Prostate gland (tissue), 2 donors: ENCODE data around the gene CREG2. TPM values are rescaled to one million over a fixed set of nuclear protein-coding genes. Genes with fewer than 3 reads are reported as not detected.

Experiments
- DNase-seq: peaks from one replicate; pipeline ENCODE4 v3.0.0-alpha.2; 2019; ENCODE audit warnings: low spot score
- H3K27ac ChIP-seq, 2 donors: fragments of 200-600 bp; sonication (generic); 2 replicates each; pipeline ENCODE4 v1.5.1; 2017 to 2019
- H3K27me3 ChIP-seq: fragments of 200-600 bp; sonication (generic); replicated peaks from 2 replicates; pipeline ENCODE4 v1.5.1; 2019; ENCODE audit not compliant: insufficient read depth
- H3K36me3 ChIP-seq, 2 donors: fragments of 200-600 bp; sonication (generic); 1 replicate in 1 of 2; 2 replicates in 1 of 2; pipeline versions ENCODE4 v1.5.1 to v1.8.1; 2017 to 2019
- H3K4me1 ChIP-seq: fragments of 200-600 bp; sonication (generic); replicated peaks from 2 replicates; pipeline ENCODE4 v1.5.1; 2019
- H3K4me3 ChIP-seq, 2 donors: fragments of 200-600 bp; sonication (generic); 2 replicates each; pipeline ENCODE4 v1.5.1; 2017 to 2019
- H3K9me3 ChIP-seq: fragments of 200-600 bp; sonication (generic); 2 replicates; pipeline ENCODE4 v1.5.1; 2017
- POLR2A ChIP-seq: fragments of 450-650 bp; IDR thresholded peaks from one replicate; pipeline ENCODE4 v1.6.1; 2016; ENCODE audit warnings: antibody characterized with exemption, mild to moderate bottlenecking
- POLR2AphosphoS5 ChIP-seq: sonication (generic); formaldehyde crosslinking; IDR thresholded peaks from one replicate; pipeline ENCODE4 v1.6.1; 2017; ENCODE audit warnings: antibody characterized with exemption
- WGBS: methylation state at CpG from one replicate; pipeline ENCODE4 v1.1.5; 2018; 5-methylcytosine and 5-hydroxymethylcytosine counted together
- intact Hi-C: fragments of 100-400 bp; cut with DNase I; formaldehyde crosslinking; loops from one replicate; pipeline ENCODE4 v1.14.2; 2022
- total RNA-seq, 2 donors: library from RNA; depleted of rRNA; stranded (reverse); fragments of >200 nt; gene quantifications; one replicate each; pipeline ENCODE4 v1.1.0, GENCODE V29; 2016
- TF ChIP-seq, protein P1 (sequence below), 4 experiments: fragments of 200-600 bp in 2 of 4; fragments of 450-650 bp in 2 of 4; sonication (generic) in 2 of 4; IDR thresholded peaks; 1 replicate in 3 of 4; 2 replicates in 1 of 4; pipeline ENCODE4 v1.5.1; 2016 to 2019; ENCODE audit warnings: antibody characterized with exemption in 4 of 4, mild to moderate bottlenecking in 2 of 4, moderate library complexity in 2 of 4

The CREG2 gene
- total RNA-seq, 2 donors from 2014 or later: not detected

DNA sequence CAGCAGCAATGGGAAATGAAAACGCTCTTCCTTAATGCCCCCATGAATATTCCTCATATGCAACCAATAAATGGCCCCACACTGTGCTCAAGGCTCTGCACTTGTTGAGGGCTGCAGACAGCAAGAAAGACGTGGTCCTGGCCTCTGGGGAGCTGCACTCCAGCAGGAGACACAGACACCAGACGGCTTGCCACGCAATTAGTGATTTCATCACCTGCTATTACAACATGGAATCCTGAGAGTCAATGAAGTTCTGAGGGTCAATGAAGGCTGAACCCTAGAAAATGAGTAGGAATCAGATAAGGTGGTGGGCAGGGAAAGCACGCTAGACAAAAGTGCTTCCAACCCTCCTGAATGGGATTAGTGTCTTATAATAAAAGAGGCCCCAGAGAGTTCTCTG is 18.9 kb downstream of the CREG2 start:
- intact Hi-C loops: no loop called here
- no peak overlapping the region for H3K4me3 ChIP-seq
- no peaks in the 10 kb centered on the region for H3K4me1 ChIP-seq
- no peaks in the 10 kb centered on the region for H3K36me3 ChIP-seq
- H3K27ac ChIP-seq: no peak overlapping the region
- no peak for DNase-seq
- 85% methylated on average over 5 of the region's 5 CpGs for WGBS
- H3K9me3 ChIP-seq: no peaks in the 10 kb centered on the region
- H3K27me3 ChIP-seq: no peaks in the 10 kb centered on the region
- TF ChIP-seq POLR2A (no peak), POLR2AphosphoS5 (no peak)
- TF ChIP-seq, protein P1, sequence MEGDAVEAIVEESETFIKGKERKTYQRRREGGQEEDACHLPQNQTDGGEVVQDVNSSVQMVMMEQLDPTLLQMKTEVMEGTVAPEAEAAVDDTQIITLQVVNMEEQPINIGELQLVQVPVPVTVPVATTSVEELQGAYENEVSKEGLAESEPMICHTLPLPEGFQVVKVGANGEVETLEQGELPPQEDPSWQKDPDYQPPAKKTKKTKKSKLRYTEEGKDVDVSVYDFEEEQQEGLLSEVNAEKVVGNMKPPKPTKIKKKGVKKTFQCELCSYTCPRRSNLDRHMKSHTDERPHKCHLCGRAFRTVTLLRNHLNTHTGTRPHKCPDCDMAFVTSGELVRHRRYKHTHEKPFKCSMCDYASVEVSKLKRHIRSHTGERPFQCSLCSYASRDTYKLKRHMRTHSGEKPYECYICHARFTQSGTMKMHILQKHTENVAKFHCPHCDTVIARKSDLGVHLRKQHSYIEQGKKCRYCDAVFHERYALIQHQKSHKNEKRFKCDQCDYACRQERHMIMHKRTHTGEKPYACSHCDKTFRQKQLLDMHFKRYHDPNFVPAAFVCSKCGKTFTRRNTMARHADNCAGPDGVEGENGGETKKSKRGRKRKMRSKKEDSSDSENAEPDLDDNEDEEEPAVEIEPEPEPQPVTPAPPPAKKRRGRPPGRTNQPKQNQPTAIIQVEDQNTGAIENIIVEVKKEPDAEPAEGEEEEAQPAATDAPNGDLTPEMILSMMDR (IDR thresholded peaks at IDR 0.05): no peak

DNA sequence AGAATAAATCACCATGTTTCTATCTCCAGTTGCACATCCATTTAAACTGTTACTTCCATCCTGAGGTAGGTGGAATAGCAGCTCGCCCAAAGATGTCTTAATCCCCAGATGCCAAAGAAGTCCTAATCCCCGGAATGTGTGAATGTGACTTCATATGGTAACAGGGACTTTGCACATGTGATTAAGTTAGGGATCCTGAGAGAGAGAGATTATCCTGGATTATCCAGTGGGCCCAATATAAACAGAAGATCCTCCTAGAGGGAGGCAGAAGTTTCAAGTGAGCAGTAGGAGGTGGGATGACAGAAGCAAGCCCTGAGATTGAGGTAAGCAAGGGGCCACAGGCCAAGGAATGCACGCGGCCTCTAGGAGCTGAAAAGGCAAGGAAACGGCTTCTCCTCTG is 19.8 kb downstream of the CREG2 start:
- no peaks in the 10 kb centered on the region for H3K36me3 ChIP-seq
- WGBS: 93% methylated on average over 5 of the region's 5 CpGs

DNA sequence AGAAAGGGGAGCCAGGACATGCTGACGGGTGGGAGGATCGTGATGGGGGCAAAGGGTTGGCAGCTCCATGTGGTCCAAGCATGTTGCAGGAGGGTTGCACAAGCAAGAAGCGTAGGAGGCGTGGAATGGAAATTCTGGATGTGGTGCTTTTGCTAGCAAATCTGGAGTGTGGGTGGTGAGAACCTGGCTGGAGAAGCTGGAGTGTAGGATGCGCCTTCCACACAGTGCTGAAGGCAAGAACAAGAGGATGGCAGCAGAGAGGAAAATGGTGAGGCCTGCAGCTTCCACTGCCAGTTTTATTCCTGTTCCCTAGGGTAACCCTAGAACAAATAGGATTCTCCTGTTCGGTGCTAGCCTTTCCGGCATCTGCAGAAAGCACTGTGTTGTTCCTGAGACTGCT is 22.4 kb downstream of the CREG2 start:
- Histone ChIP-seq H3K9me3 (no peaks in the 10 kb centered on the region), H3K27ac (no peak overlapping the region), H3K4me1 (no peaks in the 10 kb centered on the region), H3K4me3 (no peak overlapping the region), H3K36me3 (no peaks in the 10 kb centered on the region), H3K27me3 (no peaks in the 10 kb centered on the region)
- TF ChIP-seq POLR2A (no peak), POLR2AphosphoS5 (no peak)
- TF ChIP-seq, protein P1 (IDR thresholded peaks at IDR 0.05): no peak
- whole genome bisulfite sequencing: 95% methylated on average over 7 of the region's 7 CpGs
- intact Hi-C loops: no loop called here
- DNase-seq: no peak

More for the DNA sequence above, 19.8 kb downstream of the CREG2 start:
- H3K4me3 ChIP-seq: no peak overlapping the region
- no peak overlapping the region for H3K27ac ChIP-seq
- intact Hi-C loops: no loop called here
- no peaks in the 10 kb centered on the region for H3K27me3 ChIP-seq
- DNase-seq: no peak
- H3K4me1 ChIP-seq: no peaks in the 10 kb centered on the region
- no peaks in the 10 kb centered on the region for H3K9me3 ChIP-seq
- TF ChIP-seq POLR2AphosphoS5: no peak
- TF ChIP-seq POLR2A: no peak
- TF ChIP-seq, protein P1 (IDR thresholded peaks at IDR 0.05): no peak

DNA sequence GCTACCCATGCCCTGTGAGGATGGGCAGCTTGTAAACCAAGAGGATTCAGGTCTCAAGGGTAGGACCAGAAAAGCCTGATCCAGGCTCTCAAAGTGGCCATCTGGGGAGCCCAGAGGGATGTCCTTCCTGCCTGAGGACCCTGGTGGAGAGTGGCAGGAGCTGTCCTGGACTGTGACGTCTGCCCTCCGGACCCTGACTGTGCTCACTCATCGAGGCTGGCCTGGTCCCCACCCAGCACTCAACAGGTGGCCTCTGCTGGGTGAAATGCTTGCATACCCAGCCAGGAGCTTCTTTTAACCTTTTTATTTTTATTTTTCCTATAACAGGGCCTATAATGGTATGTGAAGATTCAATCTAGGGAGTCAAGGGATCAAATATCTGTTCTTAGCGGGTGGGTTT is 24.5 kb downstream of the CREG2 start:
- intact Hi-C loops: no loop called here
- H3K27me3 ChIP-seq: no peaks in the 10 kb centered on the region
- no peaks in the 10 kb centered on the region for H3K4me1 ChIP-seq
- no peak overlapping the region for H3K4me3 ChIP-seq
- DNase-seq: no peak
- no peak for TF ChIP-seq POLR2AphosphoS5
- TF ChIP-seq, protein P1 (IDR thresholded peaks at IDR 0.05): no peak
- TF ChIP-seq POLR2A: no peak
- no peak overlapping the region for H3K27ac ChIP-seq
- H3K9me3 ChIP-seq: no peaks in the 10 kb centered on the region
- WGBS: 93% methylated on average over 4 of the region's 4 CpGs
- H3K36me3 ChIP-seq: no peaks in the 10 kb centered on the region

DNA sequence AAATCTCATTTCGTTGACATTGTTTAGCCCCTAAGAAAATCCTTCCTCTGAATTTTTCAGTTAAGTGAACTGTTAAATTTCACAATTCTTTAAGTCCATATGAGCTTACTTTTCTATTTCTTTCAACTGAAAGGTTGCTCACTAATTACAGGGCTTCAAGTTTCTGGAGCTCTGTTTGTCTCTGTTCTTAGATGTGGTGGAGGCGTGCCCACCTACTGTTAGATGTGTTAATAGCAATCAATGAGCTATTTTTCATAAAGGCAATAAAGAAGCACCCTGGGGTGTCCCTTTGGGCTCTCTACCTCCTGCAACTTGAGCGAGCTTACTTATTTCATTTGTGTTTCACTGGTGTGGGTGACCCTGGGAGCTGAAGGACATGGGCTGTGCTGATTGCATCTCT is 25.0 kb downstream of the CREG2 start:
- Histone ChIP-seq H3K27ac (no peak overlapping the region), H3K27me3 (no peaks in the 10 kb centered on the region), H3K4me1 (no peaks in the 10 kb centered on the region), H3K36me3 (no peaks in the 10 kb centered on the region), H3K4me3 (no peak overlapping the region), H3K9me3 (no peaks in the 10 kb centered on the region)
- intact Hi-C loops: no loop called here
- no peak for DNase-seq
- WGBS: 88% methylated on average over 3 of the region's 3 CpGs
- TF ChIP-seq POLR2A (no peak), POLR2AphosphoS5 (no peak)
- TF ChIP-seq, protein P1 (IDR thresholded peaks at IDR 0.05): no peak
